CD4-positive, alpha-beta T cell treated with Interleukin-1 beta for 1 hour (primary cell): Measurements from ENCODE around the gene DSC3.

Experiments used
- DNase-seq, 2 donors: peaks; one replicate each; pipeline ENCODE4 v3.0.0-alpha.2; 2020 to 2022

The DSC3 gene

GRCh38 chr18:30969670-30970170, 72.8 kb downstream of the DSC3 start:
- no peak for DNase-seq

GRCh38 chr18:30967701-30968100, 74.8 kb downstream of the DSC3 start:
- DNase-seq: no peak

GRCh38 chr18:30965237-30965636, 77.3 kb downstream of the DSC3 start:
- no peak for DNase-seq

- DNase-seq: no peak
Measured at GRCh38 chr18:30960661-30961060, 81.9 kb downstream of the DSC3 start.

- no peak for DNase-seq
Measured at GRCh38 chr18:30957066-30957465, 85.5 kb downstream of the DSC3 start.

GRCh38 chr18:30954262-30954661, 88.3 kb downstream of the DSC3 start:
- no peak for DNase-seq

- DNase-seq: no peak
Measured at GRCh38 chr18:30945761-30946160, 96.8 kb downstream of the DSC3 start.

- DNase-seq: no peak
Measured at GRCh38 chr18:30944773-30945417, 97.6 kb downstream of the DSC3 start.

- no peak for DNase-seq
Measured at GRCh38 chr18:30940952-30941539, 101.5 kb downstream of the DSC3 start.
